GM18520 (cell line): ENCODE data around the gene NPAS3.

Source experiments
- ATAC-seq: cut with Tn5 transposase; IDR thresholded peaks from one replicate; pipeline ENCODE4 v1.9.1; 2021; ENCODE audit not compliant: unreplicated experiment

NPAS3 gene

GRCh38 chr14:33534632-33535031, 596.0 kb downstream of the NPAS3 start:
- no peak for ATAC-seq

- no peak for ATAC-seq
These were observed 601.3 kb downstream of the NPAS3 start for GRCh38 chr14:33539918-33540357.

- ATAC-seq = no peak
These were observed 602.5 kb downstream of the NPAS3 start for GRCh38 chr14:33541171-33541570.

- ATAC-seq = no peak
These were observed 603.9 kb downstream of the NPAS3 start for GRCh38 chr14:33542338-33543287.

- ATAC-seq = no peak
These were observed 607.0 kb downstream of the NPAS3 start for GRCh38 chr14:33545696-33546095.

GRCh38 chr14:33548606-33549005, 609.9 kb downstream of the NPAS3 start:
- no peak for ATAC-seq

GRCh38 chr14:33551963-33552362, 613.3 kb downstream of the NPAS3 start:
- ATAC-seq = no peak

GRCh38 chr14:33553706-33554278, 615.1 kb downstream of the NPAS3 start:
- no peak for ATAC-seq

- no peak for ATAC-seq
These were observed 616.3 kb downstream of the NPAS3 start for GRCh38 chr14:33554988-33555387.

GRCh38 chr14:33555710-33556350, 617.2 kb downstream of the NPAS3 start:
- ATAC-seq = no peak

GRCh38 chr14:33556382-33557121, 617.9 kb downstream of the NPAS3 start:
- ATAC-seq = no peak

- no peak for ATAC-seq
These were observed 622.2 kb downstream of the NPAS3 start for GRCh38 chr14:33560718-33561431.

- ATAC-seq = no peak
These were observed 623.0 kb downstream of the NPAS3 start for GRCh38 chr14:33561488-33562175.

- no peak for ATAC-seq
These were observed 624.7 kb downstream of the NPAS3 start for GRCh38 chr14:33563191-33563900.

GRCh38 chr14:33563901-33564197, 625.2 kb downstream of the NPAS3 start:
- no peak for ATAC-seq

GRCh38 chr14:33564774-33565630, 626.3 kb downstream of the NPAS3 start:
- no peak for ATAC-seq

GRCh38 chr14:33566082-33566481, 627.4 kb downstream of the NPAS3 start:
- no peak for ATAC-seq

- no peak for ATAC-seq
These were observed 628.5 kb downstream of the NPAS3 start for GRCh38 chr14:33567023-33567728.
